ENCODE results near the gene COL24A1.
"Not testable (repeated sequence)": the region's sequence is repeated elsewhere in the genome, so short reads cannot be mapped to it uniquely, and the experiment has no call there.

- not testable (repeated sequence) for TF ChIP-seq CTCF, POLR2A, POLR2AphosphoS5, EP300 (IDR thresholded peaks at IDR 0.05)
Observed at GRCh38 chr1:86111590-86111989, 45.0 kb downstream of the COL24A1 start.
